ENCODE measurements around the gene SLC39A11.
"Not testable (repeated sequence)": the region's sequence is repeated elsewhere in the genome, so short reads cannot be mapped to it uniquely, and the experiment has no call there.

Gene SLC39A11

GRCh38 chr17:72829883-72830282, 262.6 kb downstream of the SLC39A11 start:
- Histone ChIP-seq H3K27me3 (replicated peaks; ENCODE audit: control insufficient read depth, insufficient read depth, low read length) (no peaks in the 10 kb centered on the region), H3K36me3 (ENCODE audit: control insufficient read depth, insufficient read depth, low read length) (no peaks in the 10 kb centered on the region), H3K4me3 (replicated peaks; ENCODE audit: low read depth, low read length) (no peak overlapping the region)
- no peak for TF ChIP-seq CTCF (IDR thresholded peaks at IDR 0.05; ENCODE audit: insufficient read depth, low read length, poor library complexity, severe bottlenecking)
- no peak for DNase-seq (ENCODE audit: extremely low read depth, insufficient read length)

GRCh38 chr17:72826602-72827001, 265.9 kb downstream of the SLC39A11 start:
- H3K36me3 ChIP-seq (ENCODE audit: control insufficient read depth, insufficient read depth, low read length), result peaks cover 1% of the 10 kb centered on the region
- DNase-seq (ENCODE audit: extremely low read depth, insufficient read length), result no peak
- no peaks in the 10 kb centered on the region for H3K27me3 ChIP-seq (replicated peaks; ENCODE audit: control insufficient read depth, insufficient read depth, low read length)
- H3K4me3 ChIP-seq (replicated peaks; ENCODE audit: low read depth, low read length), result no peak overlapping the region
- no peak for TF ChIP-seq CTCF (IDR thresholded peaks at IDR 0.05; ENCODE audit: insufficient read depth, low read length, poor library complexity, severe bottlenecking)

GRCh38 chr17:72826059-72826458, 266.4 kb downstream of the SLC39A11 start:
- H3K27me3 ChIP-seq (replicated peaks; ENCODE audit: control insufficient read depth, insufficient read depth, low read length); DNase-seq (ENCODE audit: extremely low read depth, insufficient read length); H3K36me3 ChIP-seq (ENCODE audit: control insufficient read depth, insufficient read depth, low read length); H3K4me3 ChIP-seq (replicated peaks; ENCODE audit: low read depth, low read length): not testable (repeated sequence)

GRCh38 chr17:72825218-72825617, 267.3 kb downstream of the SLC39A11 start:
- no peak overlapping the region for H3K4me3 ChIP-seq (replicated peaks; ENCODE audit: low read depth, low read length)
- no peak for TF ChIP-seq CTCF (IDR thresholded peaks at IDR 0.05; ENCODE audit: insufficient read depth, low read length, poor library complexity, severe bottlenecking)
- H3K36me3 ChIP-seq (ENCODE audit: control insufficient read depth, insufficient read depth, low read length), result peaks cover 1% of the 10 kb centered on the region
- H3K27me3 ChIP-seq (replicated peaks; ENCODE audit: control insufficient read depth, insufficient read depth, low read length), result no peaks in the 10 kb centered on the region
- no peak for DNase-seq (ENCODE audit: extremely low read depth, insufficient read length)

GRCh38 chr17:72824267-72824666, 268.2 kb downstream of the SLC39A11 start:
- DNase-seq (ENCODE audit: extremely low read depth, insufficient read length); H3K4me3 ChIP-seq (replicated peaks; ENCODE audit: low read depth, low read length); H3K36me3 ChIP-seq (ENCODE audit: control insufficient read depth, insufficient read depth, low read length); H3K27me3 ChIP-seq (replicated peaks; ENCODE audit: control insufficient read depth, insufficient read depth, low read length): not testable (repeated sequence)

- DNase-seq (ENCODE audit: extremely low read depth, insufficient read length), result no peak
- Histone ChIP-seq H3K36me3 (ENCODE audit: control insufficient read depth, insufficient read depth, low read length) (peaks cover 1% of the 10 kb centered on the region), H3K4me3 (replicated peaks; ENCODE audit: low read depth, low read length) (no peak overlapping the region), H3K27me3 (replicated peaks; ENCODE audit: control insufficient read depth, insufficient read depth, low read length) (no peaks in the 10 kb centered on the region)
- no peak for TF ChIP-seq CTCF (IDR thresholded peaks at IDR 0.05; ENCODE audit: insufficient read depth, low read length, poor library complexity, severe bottlenecking)
Observed at GRCh38 chr17:72822358-72823023, 270.0 kb downstream of the SLC39A11 start.

- Histone ChIP-seq H3K27me3 (replicated peaks; ENCODE audit: control insufficient read depth, insufficient read depth, low read length) (no peaks in the 10 kb centered on the region), H3K36me3 (ENCODE audit: control insufficient read depth, insufficient read depth, low read length) (peaks cover 2% of the 10 kb centered on the region), H3K4me3 (replicated peaks; ENCODE audit: low read depth, low read length) (no peak overlapping the region)
- no peak for TF ChIP-seq CTCF (IDR thresholded peaks at IDR 0.05; ENCODE audit: insufficient read depth, low read length, poor library complexity, severe bottlenecking)
- DNase-seq (ENCODE audit: extremely low read depth, insufficient read length), result no peak
Observed at GRCh38 chr17:72816406-72816805, 276.1 kb downstream of the SLC39A11 start.
